Fibroblast of lung (primary cell): ENCODE results near the gene DDX28. TPM values are rescaled to one million over a fixed set of nuclear protein-coding genes. Genes with fewer than 3 reads are reported as not detected.

Experiments
- DNase-seq, 2 donors: peaks; one replicate each; pipeline versions ENCODE4 v3.0.0 to v3.0.0-alpha.2; 2010; ENCODE audit warnings: low read depth in 2 of 2
- H2AFZ ChIP-seq: 2 replicates; pipeline ENCODE4 v1.5.1; 2012; ENCODE audit warnings: low read length, control low read depth, inconsistent platforms
- H3K27ac ChIP-seq: 2 replicates; pipeline ENCODE4 v1.5.1; 2011; ENCODE audit warnings: low read length, control low read depth; ENCODE audit not compliant: insufficient read depth
- H3K27me3 ChIP-seq: 2 replicates; pipeline ENCODE4 v1.5.1; 2011; ENCODE audit warnings: mild to moderate bottlenecking, low read length; ENCODE audit not compliant: control insufficient read depth, insufficient read depth
- H3K36me3 ChIP-seq: 2 replicates; pipeline ENCODE4 v1.5.1; 2011; ENCODE audit warnings: low read length; ENCODE audit not compliant: control insufficient read depth, insufficient read depth
- H3K4me1 ChIP-seq: 2 replicates; pipeline ENCODE4 v1.5.1; 2011; ENCODE audit warnings: low read length; ENCODE audit not compliant: control insufficient read depth, insufficient read depth; ENCODE audit errors: extremely low read depth
- H3K4me2 ChIP-seq: 2 replicates; pipeline ENCODE4 v1.5.1; 2011; ENCODE audit warnings: low read length, control low read depth; ENCODE audit not compliant: insufficient read depth; ENCODE audit errors: extremely low read depth
- H3K4me3 ChIP-seq, 4 experiments: fragments of 200-600 bp in 1 of 4; sonication (generic) in 1 of 4; replicated peaks in 1 of 4; 2 replicates each; pipeline ENCODE4 v1.5.1; 2011 to 2016; ENCODE audit warnings: low read length in 4 of 4, low read depth in 3 of 4, mild to moderate bottlenecking in 3 of 4, control low read depth in 2 of 4, inconsistent platforms in 1 of 4, mixed read lengths in 1 of 4; ENCODE audit not compliant: insufficient read depth in 1 of 4; ENCODE audit errors: control extremely low read depth in 1 of 4
- H3K79me2 ChIP-seq: 2 replicates; pipeline ENCODE4 v1.5.1; 2012; ENCODE audit warnings: mild to moderate bottlenecking, low read length, inconsistent platforms; ENCODE audit not compliant: control insufficient read depth, insufficient read depth
- H3K9ac ChIP-seq: 2 replicates; pipeline ENCODE4 v1.5.1; 2011; ENCODE audit warnings: mild to moderate bottlenecking, low read length, control low read depth; ENCODE audit not compliant: insufficient read depth
- H3K9me3 ChIP-seq: 2 replicates; pipeline ENCODE4 v1.5.1; 2012; ENCODE audit warnings: low read depth, low read length; ENCODE audit not compliant: control insufficient read depth, insufficient read depth
- H4K20me1 ChIP-seq: 2 replicates; pipeline ENCODE4 v1.5.1; 2011; ENCODE audit warnings: low read length; ENCODE audit not compliant: control insufficient read depth, insufficient read depth; ENCODE audit errors: extremely low read depth
- CTCF ChIP-seq, 2 donors: IDR thresholded peaks in 1 of 2; conservative IDR thresholded peaks in 1 of 2; 1 replicate in 1 of 2; 2 replicates in 1 of 2; pipeline ENCODE4 v1.5.1; 2011 to 2012; ENCODE audit warnings: low read length in 2 of 2, control low read depth in 1 of 2, inconsistent platforms in 1 of 2, low read depth in 1 of 2, mild to moderate bottlenecking in 1 of 2
- EZH2 ChIP-seq: IDR thresholded peaks from 2 replicates; pipeline ENCODE4 v1.5.1; 2012; ENCODE audit warnings: low read length, control low read depth, mild to moderate bottlenecking; ENCODE audit errors: missing control alignments
- polyA plus RNA-seq, 2 donors: library from polyadenylated mRNA; depleted of rRNA in 1 of 2; stranded (reverse) in 1 of 2; unstranded in 1 of 2; fragments of >200 nt; gene quantifications; 2 replicates each; pipeline ENCODE4 v1.2.1, GENCODE V29; 2011 to 2012; ENCODE audit warnings: missing spikeins in 1 of 2
- total RNA-seq: library from RNA; depleted of rRNA; stranded (reverse); fragments of >200 nt; gene quantifications from 2 replicates; pipeline ENCODE4 v1.2.1, GENCODE V29; 2014

Gene DDX28
- total and polyA plus RNA-seq, 2 donors (not counting 1 experiment from before 2014, with no cell fraction given) = 5.3 to 10.7 TPM

DNA sequence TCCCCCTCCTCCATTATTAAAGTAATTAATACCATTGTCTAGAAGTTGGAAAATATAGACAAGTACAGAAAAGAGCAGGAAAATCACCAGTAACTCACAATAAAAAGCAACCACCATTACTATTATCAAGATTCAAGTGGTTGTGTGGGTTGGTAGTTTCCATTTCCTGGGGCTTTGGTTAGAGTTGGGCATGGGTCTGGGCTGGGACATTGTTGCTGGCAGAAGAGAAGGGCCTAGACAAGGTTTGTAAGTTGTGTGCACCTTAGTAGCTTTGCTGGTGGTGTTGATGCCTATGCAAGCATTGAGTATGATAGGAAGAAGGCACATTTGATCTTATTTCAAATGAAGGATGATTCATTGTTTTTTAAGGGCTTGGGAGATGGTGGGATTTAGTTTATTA, 36.8 kb upstream of the DDX28 start:
- H3K79me2 ChIP-seq = no peaks in the 10 kb centered on the region
- peaks cover 5% of the 10 kb centered on the region for H3K36me3 ChIP-seq
- no peak overlapping the region for H3K9ac ChIP-seq
- H3K9me3 ChIP-seq = no peaks in the 10 kb centered on the region
- no peaks in the 10 kb centered on the region for H3K27me3 ChIP-seq
- no peak overlapping the region for H3K4me3 ChIP-seq
- peaks cover 8% of the 10 kb centered on the region for H3K4me1 ChIP-seq
- H4K20me1 ChIP-seq = no peaks in the 10 kb centered on the region
- no peak for DNase-seq
- no peak for TF ChIP-seq EZH2
- TF ChIP-seq CTCF (conservative IDR thresholded peaks at IDR 0.05 in 1 of 2, IDR thresholded peaks at IDR 0.05 in 1 of 2; ENCODE audit: low read depth in 1 of 2, low read length in 2 of 2) = no peak
- no peak overlapping the region for H3K4me2 ChIP-seq
- H2AFZ ChIP-seq = no peak overlapping the region
- no peak overlapping the region for H3K27ac ChIP-seq

DNA sequence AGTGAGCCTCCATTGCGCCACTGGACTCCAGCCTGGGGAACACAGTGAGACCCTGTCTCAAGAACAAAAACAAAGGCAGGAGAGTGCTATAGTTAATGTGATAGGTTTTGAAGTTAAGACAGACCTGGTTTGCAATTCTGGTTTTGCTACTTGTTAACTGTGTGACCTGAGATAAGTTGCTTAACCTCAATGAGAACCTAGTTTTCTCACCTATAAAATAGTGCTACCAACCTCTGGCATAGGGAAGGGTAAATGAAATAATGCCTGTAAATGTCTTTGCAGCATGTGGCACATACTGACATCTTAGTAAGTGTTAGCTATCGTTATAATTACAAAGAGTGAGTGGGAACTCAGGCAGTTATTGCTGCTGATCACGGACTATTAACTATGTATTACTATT, 32.4 kb upstream of the DDX28 start:
- no peaks in the 10 kb centered on the region for H3K27me3 ChIP-seq
- no peak for TF ChIP-seq CTCF (conservative IDR thresholded peaks at IDR 0.05 in 1 of 2, IDR thresholded peaks at IDR 0.05 in 1 of 2; ENCODE audit: low read depth in 1 of 2, low read length in 2 of 2)
- no peak for TF ChIP-seq EZH2
- no peak overlapping the region for H3K27ac ChIP-seq
- no peaks in the 10 kb centered on the region for H3K4me1 ChIP-seq
- no peak overlapping the region for H3K4me3 ChIP-seq
- no peaks in the 10 kb centered on the region for H3K79me2 ChIP-seq
- no peak overlapping the region for H3K9ac ChIP-seq
- H4K20me1 ChIP-seq = no peaks in the 10 kb centered on the region
- H2AFZ ChIP-seq = no peak overlapping the region
- H3K36me3 ChIP-seq = peaks cover 3% of the 10 kb centered on the region
- no peaks in the 10 kb centered on the region for H3K9me3 ChIP-seq
- no peak overlapping the region for H3K4me2 ChIP-seq
- DNase-seq = no peak

- Histone ChIP-seq H3K9ac (no peak overlapping the region), H3K36me3 (peaks cover 3% of the 10 kb centered on the region), H3K79me2 (no peaks in the 10 kb centered on the region), H3K27ac (no peak overlapping the region), H3K4me1 (no peaks in the 10 kb centered on the region), H3K4me3 (no peak overlapping the region), H2AFZ (no peak overlapping the region), H3K27me3 (no peaks in the 10 kb centered on the region), H3K4me2 (no peak overlapping the region), H3K9me3 (no peaks in the 10 kb centered on the region), H4K20me1 (no peaks in the 10 kb centered on the region)
- DNase-seq = no peak
- TF ChIP-seq EZH2 (no peak), CTCF (conservative IDR thresholded peaks at IDR 0.05 in 1 of 2, IDR thresholded peaks at IDR 0.05 in 1 of 2; ENCODE audit: low read depth in 1 of 2, low read length in 2 of 2) (no peak)
These were observed 26.4 kb upstream of the DDX28 start for GRCh38 chr16:68049449-68049848.
